K562 (cell line): Measurements from ENCODE around the gene KRTAP29-1. TPM values are rescaled to one million over a fixed set of nuclear protein-coding genes. Genes with fewer than 3 reads are reported as not detected.
A peak's percentile ranks its signal among the peaks of the same experiment; 100 is the strongest.

ENCODE experiments used
- polyA plus RNA-seq, 8 experiments: library from polyadenylated mRNA; depleted of rRNA in 4 of 8; stranded (reverse) in 5 of 8; unstranded in 3 of 8; fragments of >200 nt; fragmentation: Nextera tagmentation in 2 of 8; fragmentation: Illumina TruSeq in 1 of 8; extraction: Ambion mirVana in 2 of 8; extraction: Trizol in 1 of 8; gene quantifications; 2 replicates each; pipeline versions ENCODE4 v1.2.1 to v1.2.3, GENCODE V29; 2011 to 2014; ENCODE audit warnings: inconsistent platforms in 1 of 8, missing spikeins in 1 of 8
- total RNA-seq, 7 experiments: library from RNA; depleted of rRNA in 6 of 7; stranded (reverse); fragments of >200 nt in 6 of 7; fragmentation: Illumina TruSeq in 2 of 7; extraction: Trizol in 2 of 7; gene quantifications; 2 replicates each; pipeline versions ENCODE4 v1.2.1 to v1.2.3, GENCODE V29; 2011 to 2021; ENCODE audit warnings: low replicate concordance in 1 of 7
- TF ChIP-seq, protein P1 (sequence below), 2 experiments: fragments of 450-650 bp; formaldehyde crosslinking in 1 of 2; IDR thresholded peaks; 2 replicates each; pipeline versions ENCODE4 v1.4.0 to v1.6.1; 2014 to 2020; ENCODE audit warnings: mild to moderate bottlenecking in 2 of 2, borderline replicate concordance in 1 of 2, low read depth in 1 of 2

Gene KRTAP29-1
- total and polyA plus RNA-seq, 9 of the 15 experiments (the other 6 are each of a cell fraction or from before 2014, with no cell fraction given) = not detected

DNA sequence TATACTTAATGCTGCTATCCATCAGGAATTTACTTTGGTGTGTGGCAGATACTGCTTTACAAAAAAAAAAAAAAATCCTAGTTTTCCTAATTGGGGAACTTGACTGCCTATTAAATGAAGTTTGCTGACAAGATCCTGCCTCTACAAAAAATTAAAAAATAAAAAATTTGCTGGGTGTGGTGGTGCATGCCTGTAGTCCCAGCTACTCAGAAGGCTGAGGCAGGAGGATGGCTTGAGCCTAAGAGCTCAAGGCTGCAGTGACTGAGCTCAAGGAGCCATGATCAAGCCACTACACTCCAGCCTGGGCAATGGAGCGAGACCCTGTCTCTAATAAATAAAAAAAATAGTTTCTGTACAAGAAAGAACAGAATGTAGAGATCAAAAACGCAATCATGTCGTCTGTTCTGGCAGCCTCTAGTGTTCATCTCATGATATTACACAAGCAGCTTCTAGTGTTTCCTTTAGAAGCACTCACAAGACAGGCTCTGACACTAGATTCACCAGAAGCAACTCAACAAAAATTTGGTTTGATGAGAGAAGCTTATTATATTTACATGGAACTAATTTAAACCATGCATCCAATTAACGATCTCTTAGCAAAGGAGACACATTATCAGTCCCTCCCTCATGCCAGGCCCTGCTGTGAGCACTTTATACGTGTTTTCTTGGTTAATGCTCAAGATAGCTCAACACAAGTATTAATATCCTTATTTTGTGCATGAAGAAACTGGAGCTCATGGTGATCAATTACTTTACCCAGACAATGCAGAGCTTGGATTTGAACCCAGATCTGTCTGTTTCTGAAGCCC lies 19.6 kb upstream of the KRTAP29-1 start (continued):
- TF ChIP-seq, protein P1, sequence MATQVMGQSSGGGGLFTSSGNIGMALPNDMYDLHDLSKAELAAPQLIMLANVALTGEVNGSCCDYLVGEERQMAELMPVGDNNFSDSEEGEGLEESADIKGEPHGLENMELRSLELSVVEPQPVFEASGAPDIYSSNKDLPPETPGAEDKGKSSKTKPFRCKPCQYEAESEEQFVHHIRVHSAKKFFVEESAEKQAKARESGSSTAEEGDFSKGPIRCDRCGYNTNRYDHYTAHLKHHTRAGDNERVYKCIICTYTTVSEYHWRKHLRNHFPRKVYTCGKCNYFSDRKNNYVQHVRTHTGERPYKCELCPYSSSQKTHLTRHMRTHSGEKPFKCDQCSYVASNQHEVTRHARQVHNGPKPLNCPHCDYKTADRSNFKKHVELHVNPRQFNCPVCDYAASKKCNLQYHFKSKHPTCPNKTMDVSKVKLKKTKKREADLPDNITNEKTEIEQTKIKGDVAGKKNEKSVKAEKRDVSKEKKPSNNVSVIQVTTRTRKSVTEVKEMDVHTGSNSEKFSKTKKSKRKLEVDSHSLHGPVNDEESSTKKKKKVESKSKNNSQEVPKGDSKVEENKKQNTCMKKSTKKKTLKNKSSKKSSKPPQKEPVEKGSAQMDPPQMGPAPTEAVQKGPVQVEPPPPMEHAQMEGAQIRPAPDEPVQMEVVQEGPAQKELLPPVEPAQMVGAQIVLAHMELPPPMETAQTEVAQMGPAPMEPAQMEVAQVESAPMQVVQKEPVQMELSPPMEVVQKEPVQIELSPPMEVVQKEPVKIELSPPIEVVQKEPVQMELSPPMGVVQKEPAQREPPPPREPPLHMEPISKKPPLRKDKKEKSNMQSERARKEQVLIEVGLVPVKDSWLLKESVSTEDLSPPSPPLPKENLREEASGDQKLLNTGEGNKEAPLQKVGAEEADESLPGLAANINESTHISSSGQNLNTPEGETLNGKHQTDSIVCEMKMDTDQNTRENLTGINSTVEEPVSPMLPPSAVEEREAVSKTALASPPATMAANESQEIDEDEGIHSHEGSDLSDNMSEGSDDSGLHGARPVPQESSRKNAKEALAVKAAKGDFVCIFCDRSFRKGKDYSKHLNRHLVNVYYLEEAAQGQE (IDR thresholded peaks at IDR 0.05; ENCODE audit: borderline replicate concordance) = peak; percentile 55; the same call in 1 of the 2 replicates
- TF ChIP-seq, protein P1 (CRISPR knock-in tag; IDR thresholded peaks at IDR 0.05; ENCODE audit: low read depth) = no peak
